ENCODE measurements around the gene PCID2. TPM values are rescaled to one million over a fixed set of nuclear protein-coding genes. Genes with fewer than 3 reads are reported as not detected.

The PCID2 gene
- total RNA-seq, 1 experiment from 2014 or later = 39.7 TPM

DNA sequence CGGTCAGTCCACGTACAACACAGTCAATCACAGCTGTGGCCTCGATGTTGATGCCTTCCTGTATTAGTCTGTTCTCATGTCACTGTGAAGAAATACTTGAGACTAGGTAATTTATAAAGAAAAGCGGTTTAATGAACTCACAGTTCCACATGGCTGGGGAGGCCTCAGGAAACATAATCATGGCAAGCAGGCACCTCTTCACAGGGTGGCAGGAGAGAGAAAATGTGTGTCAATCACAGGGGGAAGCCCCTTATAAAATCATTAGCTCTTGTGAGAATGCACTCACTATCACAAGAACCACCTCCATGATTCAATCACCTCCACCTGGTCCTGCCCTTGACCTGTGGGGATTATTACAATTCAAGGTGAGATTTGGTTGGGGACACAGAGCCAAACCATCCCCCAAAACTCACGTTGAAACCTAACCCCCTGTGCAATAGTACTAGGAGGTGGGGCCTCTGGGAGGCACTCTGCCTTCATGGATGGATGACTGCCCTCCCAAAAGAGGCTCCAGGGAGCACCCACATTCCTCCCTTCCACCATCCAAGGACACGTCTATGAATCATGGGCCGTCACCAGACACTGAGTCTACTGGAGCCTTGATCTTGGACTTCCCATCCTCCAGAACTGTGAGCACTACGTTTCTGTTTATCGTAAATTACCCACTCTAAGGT is 52.4 kb downstream of the PCID2 start:
- Histone ChIP-seq H3K36me3 (ENCODE audit: control insufficient read depth, insufficient read depth, low read length) (no peaks in the 10 kb centered on the region), H3K27me3 (ENCODE audit: control insufficient read depth, insufficient read depth, low read length) (no peaks in the 10 kb centered on the region), H3K4me1 (ENCODE audit: control insufficient read depth, insufficient read depth, low read length) (no peaks in the 10 kb centered on the region), H3K9me3 (ENCODE audit: control insufficient read depth, insufficient read depth, low read depth, low read length) (no peaks in the 10 kb centered on the region), H3K27ac (ENCODE audit: low read length) (no peak overlapping the region), H3K4me3 (ENCODE audit: low read depth in 2 of 2, low read length in 2 of 2) (no peak overlapping the region)
- POLR2A ChIA-PET = no interaction called here
- DNase-seq (ENCODE audit: low read depth, low spot score) = no peak
- no peak for TF ChIP-seq POLR2AphosphoS5 (IDR thresholded peaks at IDR 0.05; ENCODE audit: low read depth, low read length)
- TF ChIP-seq, protein P1, sequence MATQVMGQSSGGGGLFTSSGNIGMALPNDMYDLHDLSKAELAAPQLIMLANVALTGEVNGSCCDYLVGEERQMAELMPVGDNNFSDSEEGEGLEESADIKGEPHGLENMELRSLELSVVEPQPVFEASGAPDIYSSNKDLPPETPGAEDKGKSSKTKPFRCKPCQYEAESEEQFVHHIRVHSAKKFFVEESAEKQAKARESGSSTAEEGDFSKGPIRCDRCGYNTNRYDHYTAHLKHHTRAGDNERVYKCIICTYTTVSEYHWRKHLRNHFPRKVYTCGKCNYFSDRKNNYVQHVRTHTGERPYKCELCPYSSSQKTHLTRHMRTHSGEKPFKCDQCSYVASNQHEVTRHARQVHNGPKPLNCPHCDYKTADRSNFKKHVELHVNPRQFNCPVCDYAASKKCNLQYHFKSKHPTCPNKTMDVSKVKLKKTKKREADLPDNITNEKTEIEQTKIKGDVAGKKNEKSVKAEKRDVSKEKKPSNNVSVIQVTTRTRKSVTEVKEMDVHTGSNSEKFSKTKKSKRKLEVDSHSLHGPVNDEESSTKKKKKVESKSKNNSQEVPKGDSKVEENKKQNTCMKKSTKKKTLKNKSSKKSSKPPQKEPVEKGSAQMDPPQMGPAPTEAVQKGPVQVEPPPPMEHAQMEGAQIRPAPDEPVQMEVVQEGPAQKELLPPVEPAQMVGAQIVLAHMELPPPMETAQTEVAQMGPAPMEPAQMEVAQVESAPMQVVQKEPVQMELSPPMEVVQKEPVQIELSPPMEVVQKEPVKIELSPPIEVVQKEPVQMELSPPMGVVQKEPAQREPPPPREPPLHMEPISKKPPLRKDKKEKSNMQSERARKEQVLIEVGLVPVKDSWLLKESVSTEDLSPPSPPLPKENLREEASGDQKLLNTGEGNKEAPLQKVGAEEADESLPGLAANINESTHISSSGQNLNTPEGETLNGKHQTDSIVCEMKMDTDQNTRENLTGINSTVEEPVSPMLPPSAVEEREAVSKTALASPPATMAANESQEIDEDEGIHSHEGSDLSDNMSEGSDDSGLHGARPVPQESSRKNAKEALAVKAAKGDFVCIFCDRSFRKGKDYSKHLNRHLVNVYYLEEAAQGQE (IDR thresholded peaks at IDR 0.05; ENCODE audit: insufficient read depth in 1 of 2, low read depth in 2 of 2, low read length in 1 of 2) = no peak
- TF ChIP-seq, protein P2, sequence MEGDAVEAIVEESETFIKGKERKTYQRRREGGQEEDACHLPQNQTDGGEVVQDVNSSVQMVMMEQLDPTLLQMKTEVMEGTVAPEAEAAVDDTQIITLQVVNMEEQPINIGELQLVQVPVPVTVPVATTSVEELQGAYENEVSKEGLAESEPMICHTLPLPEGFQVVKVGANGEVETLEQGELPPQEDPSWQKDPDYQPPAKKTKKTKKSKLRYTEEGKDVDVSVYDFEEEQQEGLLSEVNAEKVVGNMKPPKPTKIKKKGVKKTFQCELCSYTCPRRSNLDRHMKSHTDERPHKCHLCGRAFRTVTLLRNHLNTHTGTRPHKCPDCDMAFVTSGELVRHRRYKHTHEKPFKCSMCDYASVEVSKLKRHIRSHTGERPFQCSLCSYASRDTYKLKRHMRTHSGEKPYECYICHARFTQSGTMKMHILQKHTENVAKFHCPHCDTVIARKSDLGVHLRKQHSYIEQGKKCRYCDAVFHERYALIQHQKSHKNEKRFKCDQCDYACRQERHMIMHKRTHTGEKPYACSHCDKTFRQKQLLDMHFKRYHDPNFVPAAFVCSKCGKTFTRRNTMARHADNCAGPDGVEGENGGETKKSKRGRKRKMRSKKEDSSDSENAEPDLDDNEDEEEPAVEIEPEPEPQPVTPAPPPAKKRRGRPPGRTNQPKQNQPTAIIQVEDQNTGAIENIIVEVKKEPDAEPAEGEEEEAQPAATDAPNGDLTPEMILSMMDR (IDR thresholded peaks at IDR 0.05) = no peak
- no peak for ATAC-seq
- intact Hi-C loops (cut with micrococcal nuclease; ENCODE audit: unreplicated experiment) (no loop called here), in situ Hi-C loops (cut with HindIII; ENCODE audit: low pct_unique_long_range_greater_than_20kb, low sequenced_read_pairs) (no loop called here)
- BruUV-seq (replicated peaks) = no TSS peak
- CTCF ChIA-PET = no interaction called here

DNA sequence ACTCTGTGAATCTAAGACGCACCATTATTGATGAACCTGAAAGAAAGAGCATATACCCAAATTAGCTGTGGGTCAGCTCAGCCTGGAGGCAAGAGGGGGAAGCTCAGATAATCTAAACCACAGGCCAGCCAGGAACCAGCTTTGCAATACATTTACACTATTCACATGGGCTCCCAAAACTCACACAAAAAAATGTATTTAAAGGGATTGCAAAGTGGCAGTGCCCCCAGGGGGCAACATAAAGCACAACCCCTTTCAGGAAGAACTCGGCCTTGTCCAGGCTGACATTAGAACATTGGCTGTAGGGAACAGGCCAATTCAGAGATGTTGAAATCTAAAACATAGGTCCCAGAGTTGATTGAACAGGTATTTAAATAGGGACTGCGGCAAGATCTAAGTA is 53.3 kb downstream of the PCID2 start:
- Histone ChIP-seq H3K4me1 (ENCODE audit: control insufficient read depth, insufficient read depth, low read length) (no peaks in the 10 kb centered on the region), H3K27ac (ENCODE audit: low read length) (no peak overlapping the region), H3K36me3 (ENCODE audit: control insufficient read depth, insufficient read depth, low read length) (no peaks in the 10 kb centered on the region), H3K9me3 (ENCODE audit: control insufficient read depth, insufficient read depth, low read depth, low read length) (no peaks in the 10 kb centered on the region), H3K4me3 (ENCODE audit: low read depth in 2 of 2, low read length in 2 of 2) (no peak overlapping the region), H3K27me3 (ENCODE audit: control insufficient read depth, insufficient read depth, low read length) (no peaks in the 10 kb centered on the region)
- TF ChIP-seq TCF7L2 (IDR thresholded peaks at IDR 0.05; ENCODE audit: low read depth, low read length) (no peak), SIN3A (IDR thresholded peaks at IDR 0.05; ENCODE audit: borderline replicate concordance, insufficient read depth, low read depth, low read length) (no peak), POLR2AphosphoS5 (IDR thresholded peaks at IDR 0.05; ENCODE audit: low read depth, low read length) (no peak)
- TF ChIP-seq, protein P1 (IDR thresholded peaks at IDR 0.05; ENCODE audit: insufficient read depth in 1 of 2, low read depth in 2 of 2, low read length in 1 of 2) = no peak
- TF ChIP-seq, protein P2 (IDR thresholded peaks at IDR 0.05) = no peak
- ATAC-seq = no peak
- ChIA-PET CTCF (no interaction called here), POLR2A (no interaction called here)
- no TSS peak for BruUV-seq (replicated peaks)
- DNase-seq (ENCODE audit: low read depth, low spot score) = no peak
- intact Hi-C loops (cut with micrococcal nuclease; ENCODE audit: unreplicated experiment) (no loop called here), in situ Hi-C loops (cut with HindIII; ENCODE audit: low pct_unique_long_range_greater_than_20kb, low sequenced_read_pairs) (no loop called here)
